HepG2 (cell line): ENCODE results near the gene PRSS27. TPM values are rescaled to one million over a fixed set of nuclear protein-coding genes. Genes with fewer than 3 reads are reported as not detected.

Experiments used
- ARNT ChIP-seq: fragments of 450-650 bp; IDR thresholded peaks from 2 replicates; pipeline ENCODE4 v1.6.1; 2017
- KLF16 ChIP-seq, 2 experiments: sonication (generic) in 1 of 2; formaldehyde crosslinking in 1 of 2; IDR thresholded peaks; 2 replicates each; pipeline versions ENCODE4 v1.6.1 to v1.8.0; 2016 to 2023; ENCODE audit warnings: missing genetic modification reagents in 2 of 2, missing compliant biosample characterization in 1 of 2
- PAX8 ChIP-seq: sonication (generic); formaldehyde crosslinking; IDR thresholded peaks from 2 replicates; pipeline ENCODE4 v1.8.0; 2022; ENCODE audit warnings: mild to moderate bottlenecking, missing genetic modification reagents, borderline replicate concordance
- SALL1 ChIP-seq: sonication (generic); formaldehyde crosslinking; IDR thresholded peaks from 2 replicates; pipeline ENCODE4 v1.8.0; 2022; ENCODE audit warnings: mild to moderate bottlenecking, missing genetic modification reagents
- ZIK1 ChIP-seq: sonication (generic); formaldehyde crosslinking; IDR thresholded peaks from 2 replicates; pipeline ENCODE4 v1.5.0; 2020; ENCODE audit warnings: mild to moderate bottlenecking, low read depth, missing genetic modification reagents, borderline replicate concordance
- ZNF143 ChIP-seq: sonication (generic); formaldehyde crosslinking; IDR thresholded peaks from 2 replicates; pipeline ENCODE4 v1.4.0; 2020; ENCODE audit warnings: missing genetic modification reagents
- ZNF572 ChIP-seq: sonication (generic); formaldehyde crosslinking; IDR thresholded peaks from 2 replicates; pipeline ENCODE4 v1.5.1; 2020; ENCODE audit warnings: mild to moderate bottlenecking, missing genetic modification reagents
- ZNF652 ChIP-seq: IDR thresholded peaks from 2 replicates; pipeline ENCODE4 v1.6.1; 2016; ENCODE audit warnings: low read depth, borderline replicate concordance
- ZSCAN12 ChIP-seq: sonication (generic); formaldehyde crosslinking; IDR thresholded peaks from 2 replicates; pipeline ENCODE4 v1.9.0; 2021; ENCODE audit warnings: mild to moderate bottlenecking, missing genetic modification reagents
- polyA plus RNA-seq, 8 experiments: library from polyadenylated mRNA; depleted of rRNA in 3 of 8; stranded (reverse) in 7 of 8; unstranded in 1 of 8; fragments of >200 nt; fragmentation: Illumina TruSeq in 4 of 8; extraction: Trizol in 4 of 8; gene quantifications; 2 replicates each; pipeline versions ENCODE4 v1.2.1 to v1.2.3, GENCODE V29; 2011 to 2016; ENCODE audit warnings: low read depth in 4 of 8, missing spikeins in 1 of 8, mixed read lengths in 1 of 8; ENCODE audit not compliant: insufficient read depth in 1 of 8
- total RNA-seq, 5 experiments: library from RNA; depleted of rRNA; stranded (reverse); fragments of >200 nt; fragmentation: Illumina TruSeq; extraction: Trizol; gene quantifications; 2 replicates each; pipeline ENCODE4 v1.2.3, GENCODE V29; 2016; ENCODE audit warnings: low read depth in 1 of 5
- TF ChIP-seq, protein P1 (sequence below): sonication (generic); formaldehyde crosslinking; IDR thresholded peaks from 2 replicates; pipeline ENCODE4 v1.5.1; 2020; ENCODE audit warnings: mild to moderate bottlenecking, missing genetic modification reagents
- TF ChIP-seq, protein P2 (sequence below): sonication (generic); formaldehyde crosslinking; IDR thresholded peaks from 2 replicates; pipeline ENCODE4 v1.8.1; 2023; ENCODE audit warnings: missing genetic modification reagents, mild to moderate bottlenecking, borderline replicate concordance
- TF ChIP-seq, protein P3 (sequence below): sonication (generic); formaldehyde crosslinking; IDR thresholded peaks from 2 replicates; pipeline ENCODE4 v1.5.0; 2020; ENCODE audit warnings: mild to moderate bottlenecking, missing genetic modification reagents
- TF ChIP-seq, protein P4 (sequence below): sonication (generic); formaldehyde crosslinking; IDR thresholded peaks from 2 replicates; pipeline ENCODE4 v1.8.0; 2022; ENCODE audit warnings: missing genetic modification reagents, mild to moderate bottlenecking, borderline replicate concordance
- TF ChIP-seq, protein P5 (sequence below): sonication (generic); formaldehyde crosslinking; IDR thresholded peaks from 2 replicates; pipeline ENCODE4 v1.8.0; 2022; ENCODE audit warnings: mild to moderate bottlenecking, missing genetic modification reagents, borderline replicate concordance

PRSS27 gene
- total and polyA plus RNA-seq, 2 of the 13 experiments (the other 11 are each of a cell fraction or from before 2014, with no cell fraction given): 0.20 to 0.73 TPM

DNA sequence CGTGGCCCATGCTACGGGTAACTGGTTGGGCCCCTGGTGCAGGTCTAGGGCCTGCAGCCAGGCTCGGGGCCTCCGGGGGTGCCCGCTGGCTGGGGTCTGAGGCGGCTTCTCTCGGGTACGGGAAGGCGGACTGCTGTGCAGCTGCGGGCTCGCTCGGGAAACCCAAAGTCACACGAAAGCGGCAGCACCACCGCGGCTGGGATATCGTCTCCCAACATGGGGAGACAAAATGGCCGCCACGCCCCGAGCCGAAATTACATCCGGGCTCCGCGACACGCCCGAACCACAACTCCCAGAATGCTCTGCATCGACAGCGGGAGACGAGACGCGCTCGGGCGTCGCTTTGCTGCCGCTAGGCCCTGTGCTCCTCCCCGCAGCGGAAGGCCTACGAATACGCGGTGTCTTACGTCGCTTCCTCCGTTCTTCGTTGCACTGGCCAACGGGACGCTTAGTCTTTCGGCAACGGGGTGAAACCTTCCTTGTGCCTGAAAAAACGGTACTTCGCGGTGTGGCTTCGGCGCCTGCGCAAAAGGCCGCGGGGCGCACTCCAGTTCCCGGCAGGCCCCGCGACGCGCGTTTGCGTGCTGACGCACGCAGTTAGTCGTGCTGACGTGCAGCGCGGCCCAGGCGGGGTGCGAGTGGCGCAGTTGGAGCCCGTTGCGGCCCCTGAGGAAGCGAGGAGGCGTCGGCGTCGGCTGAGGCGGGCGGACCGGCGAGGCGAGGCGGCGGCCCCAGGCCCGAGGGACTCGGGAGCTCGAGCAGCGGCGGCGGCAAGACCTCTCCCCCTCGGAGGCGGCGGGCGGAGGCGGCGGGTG, 32.2 kb upstream of the PRSS27 start, which contains the start of gene SRRM2 (continued):
- TF ChIP-seq, protein P1, sequence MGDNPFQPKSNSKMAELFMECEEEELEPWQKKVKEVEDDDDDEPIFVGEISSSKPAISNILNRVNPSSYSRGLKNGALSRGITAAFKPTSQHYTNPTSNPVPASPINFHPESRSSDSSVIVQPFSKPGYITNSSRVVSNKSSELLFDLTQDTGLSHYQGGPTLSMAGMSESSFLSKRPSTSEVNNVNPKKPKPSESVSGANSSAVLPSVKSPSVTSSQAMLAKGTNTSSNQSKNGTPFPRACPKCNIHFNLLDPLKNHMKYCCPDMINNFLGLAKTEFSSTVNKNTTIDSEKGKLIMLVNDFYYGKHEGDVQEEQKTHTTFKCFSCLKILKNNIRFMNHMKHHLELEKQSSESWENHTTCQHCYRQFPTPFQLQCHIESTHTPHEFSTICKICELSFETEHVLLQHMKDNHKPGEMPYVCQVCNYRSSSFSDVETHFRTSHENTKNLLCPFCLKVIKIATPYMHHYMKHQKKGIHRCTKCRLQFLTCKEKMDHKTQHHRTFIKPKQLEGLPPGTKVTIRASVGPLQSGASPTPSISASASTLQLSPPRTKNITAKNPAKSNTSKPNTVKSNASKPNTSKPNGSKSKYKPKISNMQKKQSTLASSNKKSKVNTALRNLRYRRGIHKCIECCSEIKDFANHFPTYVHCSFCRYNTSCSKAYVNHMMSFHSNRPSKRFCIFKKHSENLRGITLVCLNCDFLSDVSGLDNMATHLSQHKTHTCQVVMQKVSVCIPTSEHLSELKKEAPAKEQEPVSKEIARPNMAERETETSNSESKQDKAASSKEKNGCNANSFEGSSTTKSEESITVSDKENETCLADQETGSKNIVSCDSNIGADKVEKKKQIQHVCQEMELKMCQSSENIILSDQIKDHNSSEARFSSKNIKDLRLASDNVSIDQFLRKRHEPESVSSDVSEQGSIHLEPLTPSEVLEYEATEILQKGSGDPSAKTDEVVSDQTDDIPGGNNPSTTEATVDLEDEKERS (CRISPR knock-in tag): peak; percentile 93
- TF ChIP-seq, protein P2, sequence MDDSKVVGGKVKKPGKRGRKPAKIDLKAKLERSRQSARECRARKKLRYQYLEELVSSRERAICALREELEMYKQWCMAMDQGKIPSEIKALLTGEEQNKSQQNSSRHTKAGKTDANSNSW: no peak; the same call in none of the 2 replicates
- TF ChIP-seq ZNF652 (no peak), ZSCAN12 (CRISPR knock-in tag) (0 out of 2 replicates have a peak, but pooled peaks have one; percentile 13), ARNT (no peak), SALL1 (CRISPR knock-in tag) (peak; percentile 76), ZNF143 (CRISPR knock-in tag) (peak; percentile 95), PAX8 (CRISPR knock-in tag) (peak; percentile 60; the same call in 1 of the 2 replicates), ZIK1 (peak; percentile 76; the same call in 1 of the 2 replicates), KLF16 (CRISPR knock-in tag; IDR thresholded peaks at IDR 0.05) (0 out of 4 replicates have a peak, but pooled peaks of 1 of the 2 experiments have one; percentile 20), ZNF572 (CRISPR knock-in tag) (no peak)
- TF ChIP-seq, protein P3, sequence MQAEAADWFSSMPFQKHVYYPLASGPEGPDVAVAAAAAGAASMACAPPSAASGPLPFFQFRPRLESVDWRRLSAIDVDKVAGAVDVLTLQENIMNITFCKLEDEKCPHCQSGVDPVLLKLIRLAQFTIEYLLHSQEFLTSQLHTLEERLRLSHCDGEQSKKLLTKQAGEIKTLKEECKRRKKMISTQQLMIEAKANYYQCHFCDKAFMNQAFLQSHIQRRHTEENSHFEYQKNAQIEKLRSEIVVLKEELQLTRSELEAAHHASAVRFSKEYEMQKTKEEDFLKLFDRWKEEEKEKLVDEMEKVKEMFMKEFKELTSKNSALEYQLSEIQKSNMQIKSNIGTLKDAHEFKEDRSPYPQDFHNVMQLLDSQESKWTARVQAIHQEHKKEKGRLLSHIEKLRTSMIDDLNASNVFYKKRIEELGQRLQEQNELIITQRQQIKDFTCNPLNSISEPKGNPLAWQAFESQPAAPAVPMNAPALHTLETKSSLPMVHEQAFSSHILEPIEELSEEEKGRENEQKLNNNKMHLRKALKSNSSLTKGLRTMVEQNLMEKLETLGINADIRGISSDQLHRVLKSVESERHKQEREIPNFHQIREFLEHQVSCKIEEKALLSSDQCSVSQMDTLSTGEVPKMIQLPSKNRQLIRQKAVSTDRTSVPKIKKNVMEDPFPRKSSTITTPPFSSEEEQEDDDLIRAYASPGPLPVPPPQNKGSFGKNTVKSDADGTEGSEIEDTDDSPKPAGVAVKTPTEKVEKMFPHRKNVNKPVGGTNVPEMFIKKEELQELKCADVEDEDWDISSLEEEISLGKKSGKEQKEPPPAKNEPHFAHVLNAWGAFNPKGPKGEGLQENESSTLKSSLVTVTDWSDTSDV (CRISPR knock-in tag): peak; percentile 76; the same call in 1 of the 2 replicates
- TF ChIP-seq, protein P4, sequence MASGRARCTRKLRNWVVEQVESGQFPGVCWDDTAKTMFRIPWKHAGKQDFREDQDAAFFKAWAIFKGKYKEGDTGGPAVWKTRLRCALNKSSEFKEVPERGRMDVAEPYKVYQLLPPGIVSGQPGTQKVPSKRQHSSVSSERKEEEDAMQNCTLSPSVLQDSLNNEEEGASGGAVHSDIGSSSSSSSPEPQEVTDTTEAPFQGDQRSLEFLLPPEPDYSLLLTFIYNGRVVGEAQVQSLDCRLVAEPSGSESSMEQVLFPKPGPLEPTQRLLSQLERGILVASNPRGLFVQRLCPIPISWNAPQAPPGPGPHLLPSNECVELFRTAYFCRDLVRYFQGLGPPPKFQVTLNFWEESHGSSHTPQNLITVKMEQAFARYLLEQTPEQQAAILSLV (CRISPR knock-in tag): peak; percentile 84; the same call in 1 of the 2 replicates
- TF ChIP-seq, protein P5, sequence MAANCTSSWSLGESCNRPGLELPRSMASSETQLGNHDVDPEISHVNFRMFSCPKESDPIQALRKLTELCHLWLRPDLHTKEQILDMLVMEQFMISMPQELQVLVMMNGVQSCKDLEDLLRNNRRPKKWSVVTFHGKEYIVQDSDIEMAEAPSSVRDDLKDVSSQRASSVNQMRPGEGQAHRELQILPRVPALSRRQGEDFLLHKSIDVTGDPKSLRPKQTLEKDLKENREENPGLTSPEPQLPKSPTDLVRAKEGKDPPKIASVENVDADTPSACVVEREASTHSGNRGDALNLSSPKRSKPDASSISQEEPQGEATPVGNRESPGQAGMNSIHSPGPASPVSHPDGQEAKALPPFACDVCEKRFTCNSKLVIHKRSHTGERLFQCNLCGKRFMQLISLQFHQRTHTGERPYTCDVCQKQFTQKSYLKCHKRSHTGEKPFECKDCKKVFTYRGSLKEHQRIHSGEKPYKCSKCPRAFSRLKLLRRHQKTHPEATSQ (CRISPR knock-in tag): no peak
